Duodenal mucosa (tissue), 2 donors: ENCODE measurements around the gene TAF3.

Source experiments
- H3K27ac ChIP-seq: one replicate; pipeline ENCODE4 v1.7.0; 2013; ENCODE audit warnings: low read depth, low read length
- H3K27me3 ChIP-seq, 2 donors: one replicate each; pipeline ENCODE4 v1.7.0; 2013; ENCODE audit warnings: low read length in 2 of 2, control low read depth in 1 of 2; ENCODE audit not compliant: insufficient read depth in 2 of 2, control insufficient read depth in 1 of 2
- H3K36me3 ChIP-seq, 2 donors: one replicate each; pipeline ENCODE4 v1.7.0; 2013; ENCODE audit warnings: low read length in 2 of 2, control low read depth in 1 of 2; ENCODE audit not compliant: insufficient read depth in 2 of 2, control insufficient read depth in 1 of 2
- H3K4me1 ChIP-seq, 2 donors: one replicate each; pipeline ENCODE4 v1.7.0; 2013; ENCODE audit warnings: low read length in 2 of 2, control low read depth in 1 of 2; ENCODE audit not compliant: insufficient read depth in 2 of 2, control insufficient read depth in 1 of 2
- H3K4me3 ChIP-seq, 2 donors: one replicate each; pipeline ENCODE4 v1.7.0; 2013; ENCODE audit warnings: low read length in 2 of 2, low read depth in 1 of 2
- H3K9ac ChIP-seq, 2 donors: one replicate each; pipeline ENCODE4 v1.7.0; 2013; ENCODE audit warnings: low read length in 2 of 2, low read depth in 1 of 2
- H3K9me3 ChIP-seq, 2 donors: one replicate each; pipeline ENCODE4 v1.7.0; 2013; ENCODE audit warnings: low read length in 2 of 2, control low read depth in 1 of 2; ENCODE audit not compliant: control insufficient read depth in 1 of 2

Gene TAF3

GRCh38 chr10:7834262-7834661, 16.0 kb downstream of the TAF3 start:
- no peak overlapping the region for H3K4me3 ChIP-seq
- no peaks in the 10 kb centered on the region for H3K36me3 ChIP-seq
- H3K27me3 ChIP-seq: no peaks in the 10 kb centered on the region
- no peak overlapping the region for H3K9ac ChIP-seq
- no peak overlapping the region for H3K27ac ChIP-seq
- H3K9me3 ChIP-seq: no peaks in the 10 kb centered on the region
- no peaks in the 10 kb centered on the region for H3K4me1 ChIP-seq

GRCh38 chr10:7836571-7836970, 18.3 kb downstream of the TAF3 start:
- H3K27me3 ChIP-seq: no peaks in the 10 kb centered on the region
- no peaks in the 10 kb centered on the region for H3K9me3 ChIP-seq
- no peak overlapping the region for H3K27ac ChIP-seq
- H3K4me1 ChIP-seq: no peaks in the 10 kb centered on the region
- no peaks in the 10 kb centered on the region for H3K36me3 ChIP-seq
- no peak overlapping the region for H3K4me3 ChIP-seq
- no peak overlapping the region for H3K9ac ChIP-seq

GRCh38 chr10:7846591-7846990, 28.3 kb downstream of the TAF3 start:
- Histone ChIP-seq H3K27me3 (no peaks in the 10 kb centered on the region), H3K4me1 (no peaks in the 10 kb centered on the region), H3K27ac (no peak overlapping the region), H3K4me3 (no peak overlapping the region), H3K9me3 (no peaks in the 10 kb centered on the region), H3K9ac (no peak overlapping the region), H3K36me3 (no peaks in the 10 kb centered on the region)

- Histone ChIP-seq H3K27ac (no peak overlapping the region), H3K9ac (no peak overlapping the region), H3K4me1 (peaks cover 0 to 14% of the 10 kb centered on the region in 2 donors), H3K9me3 (no peaks in the 10 kb centered on the region), H3K4me3 (no peak overlapping the region), H3K27me3 (no peaks in the 10 kb centered on the region), H3K36me3 (no peaks in the 10 kb centered on the region)
Observed at GRCh38 chr10:7853226-7853842, 35.0 kb downstream of the TAF3 start.

GRCh38 chr10:7853890-7854289, 35.6 kb downstream of the TAF3 start:
- peaks cover 0 to 14% of the 10 kb centered on the region in 2 donors for H3K4me1 ChIP-seq
- no peaks in the 10 kb centered on the region for H3K27me3 ChIP-seq
- no peak overlapping the region for H3K27ac ChIP-seq
- no peak overlapping the region for H3K9ac ChIP-seq
- no peak overlapping the region for H3K4me3 ChIP-seq
- H3K9me3 ChIP-seq: no peaks in the 10 kb centered on the region
- no peaks in the 10 kb centered on the region for H3K36me3 ChIP-seq

GRCh38 chr10:7855205-7855604, 36.9 kb downstream of the TAF3 start:
- Histone ChIP-seq H3K36me3 (no peaks in the 10 kb centered on the region), H3K4me3 (no peak overlapping the region), H3K9me3 (no peaks in the 10 kb centered on the region), H3K27me3 (no peaks in the 10 kb centered on the region), H3K27ac (no peak overlapping the region), H3K9ac (no peak overlapping the region), H3K4me1 (peaks cover 0 to 14% of the 10 kb centered on the region in 2 donors)

- no peak overlapping the region for H3K9ac ChIP-seq
Observed at GRCh38 chr10:7856678-7857077, 38.4 kb downstream of the TAF3 start.

GRCh38 chr10:7857262-7857661, 39.0 kb downstream of the TAF3 start:
- Histone ChIP-seq H3K36me3 (no peaks in the 10 kb centered on the region), H3K9ac (no peak overlapping the region), H3K4me3 (no peak overlapping the region), H3K27me3 (no peaks in the 10 kb centered on the region), H3K4me1 (peaks cover 0 to 14% of the 10 kb centered on the region in 2 donors), H3K9me3 (peaks cover 8 to 12% of the 10 kb centered on the region in 2 donors), H3K27ac (no peak overlapping the region)

More at GRCh38 chr10:7856678-7857077, 38.4 kb downstream of the TAF3 start:
- H3K27ac ChIP-seq: no peak overlapping the region
- H3K9me3 ChIP-seq: peaks cover 5 to 6% of the 10 kb centered on the region in 2 donors
- no peak overlapping the region for H3K4me3 ChIP-seq
- H3K36me3 ChIP-seq: no peaks in the 10 kb centered on the region
- H3K27me3 ChIP-seq: no peaks in the 10 kb centered on the region
- H3K4me1 ChIP-seq: peaks cover 0 to 14% of the 10 kb centered on the region in 2 donors

- Histone ChIP-seq H3K9me3 (peaks cover 11 to 21% of the 10 kb centered on the region in 2 donors), H3K27me3 (no peaks in the 10 kb centered on the region), H3K27ac (no peak overlapping the region), H3K9ac (no peak overlapping the region), H3K4me1 (no peaks in the 10 kb centered on the region), H3K36me3 (peaks cover 0 to 5% of the 10 kb centered on the region in 2 donors), H3K4me3 (no peak overlapping the region)
Observed at GRCh38 chr10:7861509-7862120, 43.3 kb downstream of the TAF3 start.

- H3K9me3 ChIP-seq: peaks cover 11 to 21% of the 10 kb centered on the region in 2 donors
- H3K27ac ChIP-seq: no peak overlapping the region
- no peak overlapping the region for H3K4me3 ChIP-seq
- H3K27me3 ChIP-seq: no peaks in the 10 kb centered on the region
- H3K36me3 ChIP-seq: peaks cover 0 to 5% of the 10 kb centered on the region in 2 donors
- no peak overlapping the region for H3K9ac ChIP-seq
- H3K4me1 ChIP-seq: no peaks in the 10 kb centered on the region
Observed at GRCh38 chr10:7862121-7862514, 43.8 kb downstream of the TAF3 start.
